Gastroesophageal sphincter (tissue), 4 donors: ENCODE measurements around the gene COL8A1. TPM values are rescaled to one million over a fixed set of nuclear protein-coding genes. Genes with fewer than 3 reads are reported as not detected.
A peak's percentile ranks its signal among the peaks of the same experiment; 100 is the strongest.

Source experiments
- ATAC-seq: fragments of 150-250 bp; one replicate; pipeline ENCODE4 v1.9.1; 2016; ENCODE audit warnings: mild to moderate bottlenecking, moderate library complexity
- H3K27ac ChIP-seq, 4 donors: fragments of 200-600 bp; sonication (generic) in 3 of 4; 1 replicate in 3 of 4; 2 replicates in 1 of 4; pipeline ENCODE4 v1.5.1; 2016 to 2019
- H3K27me3 ChIP-seq: fragments of 200-600 bp; sonication (generic); one replicate; pipeline ENCODE4 v1.5.1; 2019
- H3K36me3 ChIP-seq, 2 donors: fragments of 200-600 bp; sonication (generic); one replicate each; pipeline ENCODE4 v1.5.1; 2019; ENCODE audit warnings: control low read depth in 1 of 2
- H3K4me1 ChIP-seq, 3 donors: fragments of 200-600 bp; sonication (generic); 1 replicate in 2 of 3; 2 replicates in 1 of 3; pipeline ENCODE4 v1.5.1; 2016 to 2019; ENCODE audit warnings: control low read depth in 2 of 3
- H3K4me3 ChIP-seq, 2 donors: fragments of 200-600 bp; sonication (generic); one replicate each; pipeline ENCODE4 v1.5.1; 2019; ENCODE audit warnings: mild to moderate bottlenecking in 1 of 2, moderate library complexity in 1 of 2
- H3K9me3 ChIP-seq, 3 donors: fragments of 200-600 bp; sonication (generic); one replicate each; pipeline ENCODE4 v1.5.1; 2017 to 2019; ENCODE audit warnings: control low read depth in 2 of 3
- CTCF ChIP-seq, 4 experiments: fragments of 200-600 bp in 2 of 4; fragments of 450-650 bp in 2 of 4; sonication (generic) in 1 of 4; IDR thresholded peaks; one replicate each; pipeline ENCODE4 v1.5.1; 2017 to 2019; ENCODE audit warnings: antibody characterized with exemption in 4 of 4, mild to moderate bottlenecking in 2 of 4, moderate library complexity in 2 of 4
- EP300 ChIP-seq: sonication (generic); formaldehyde crosslinking; IDR thresholded peaks from one replicate; pipeline ENCODE4 v1.6.1; 2017; ENCODE audit warnings: antibody characterized with exemption, mild to moderate bottlenecking
- POLR2A ChIP-seq, 2 donors: fragments of 450-650 bp; IDR thresholded peaks; one replicate each; pipeline ENCODE4 v1.6.1; 2017; ENCODE audit warnings: antibody characterized with exemption in 2 of 2, mild to moderate bottlenecking in 2 of 2, moderate library complexity in 1 of 2
- POLR2AphosphoS5 ChIP-seq: sonication (generic); formaldehyde crosslinking; IDR thresholded peaks from one replicate; pipeline ENCODE4 v1.6.1; 2017; ENCODE audit warnings: antibody characterized with exemption
- WGBS, 2 donors: methylation state at CpG; one replicate each; pipeline ENCODE4 v1.1.5; 2018; ENCODE audit warnings: low coverage in 1 of 2; 5-methylcytosine and 5-hydroxymethylcytosine counted together
- total RNA-seq, 4 donors: library from RNA; depleted of rRNA; stranded (reverse); fragments of >200 nt; gene quantifications; one replicate each; pipeline ENCODE4 v1.1.0, GENCODE V29; 2016

Gene COL8A1
- total RNA-seq, 4 donors from 2014 or later, result 20.3 to 136 (median 80.1) TPM

DNA sequence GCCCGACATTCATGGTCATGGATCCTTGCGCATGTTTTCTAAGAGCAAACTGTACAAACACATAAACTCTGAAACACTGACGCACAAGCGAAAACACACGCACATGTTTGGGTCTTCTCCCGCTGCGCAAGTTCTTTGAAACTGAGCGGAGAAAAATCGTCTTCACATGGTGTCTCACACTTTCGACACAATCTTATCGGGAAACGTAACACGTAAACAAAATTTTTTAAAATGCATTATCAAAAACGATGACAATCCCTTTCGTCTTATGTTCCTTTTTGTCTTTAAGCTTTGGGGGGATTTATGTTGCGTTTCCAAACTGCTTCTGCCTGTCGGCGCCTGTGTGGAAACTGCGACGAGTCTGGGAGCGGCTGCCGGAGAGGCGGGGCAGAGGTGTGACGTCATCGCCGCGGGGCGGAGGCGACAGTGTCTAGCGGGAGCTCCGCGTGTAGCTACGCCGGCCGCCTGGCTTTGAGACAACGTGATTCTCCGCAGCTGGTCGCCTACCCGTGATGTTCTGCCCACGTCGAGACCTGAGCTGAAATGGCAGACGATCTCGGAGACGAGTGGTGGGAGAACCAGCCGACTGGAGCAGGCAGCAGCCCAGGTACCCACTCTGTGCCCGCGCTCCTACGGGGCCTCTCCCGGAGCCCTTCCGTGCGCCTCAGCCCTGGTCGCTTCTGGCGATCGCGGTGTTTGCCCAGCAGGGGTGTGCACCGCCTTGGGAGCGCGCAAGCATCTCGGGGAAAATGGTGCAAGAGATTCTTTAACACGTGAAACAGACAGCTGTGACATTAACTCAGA is 179.2 kb downstream of the COL8A1 start, which contains the start of gene CMSS1:
TSS of gene CMSS1 (plus strand) at position 426 of the 804 bp plus-strand sequence.
- ATAC-seq, result peak; percentile 97
- Histone ChIP-seq H3K27me3 (no peaks in the 10 kb centered on the region), H3K4me1 (peaks cover 6 to 24% (median 11%) of the 10 kb centered on the region in 3 donors), H3K4me3 (peak within 1 kb of the TSS; percentile 72 to 98), H3K9me3 (no peaks in the 10 kb centered on the region), H3K27ac (peak within 1 kb of the TSS; percentile 94 to 99 (median 95)), H3K36me3 (no peaks in the 10 kb centered on the region)
- WGBS, 2 donors, result 0% methylated on average over 11 to 18 of the region's 60 CpGs
- peak; percentile 53 to 74 for TF ChIP-seq POLR2A (IDR thresholded peaks at IDR 0.05)
- TF ChIP-seq POLR2AphosphoS5, result peak; percentile 75
- no peak for TF ChIP-seq EP300
- peak; percentile 18 to 53 (median 43) for TF ChIP-seq CTCF (IDR thresholded peaks at IDR 0.05)

DNA sequence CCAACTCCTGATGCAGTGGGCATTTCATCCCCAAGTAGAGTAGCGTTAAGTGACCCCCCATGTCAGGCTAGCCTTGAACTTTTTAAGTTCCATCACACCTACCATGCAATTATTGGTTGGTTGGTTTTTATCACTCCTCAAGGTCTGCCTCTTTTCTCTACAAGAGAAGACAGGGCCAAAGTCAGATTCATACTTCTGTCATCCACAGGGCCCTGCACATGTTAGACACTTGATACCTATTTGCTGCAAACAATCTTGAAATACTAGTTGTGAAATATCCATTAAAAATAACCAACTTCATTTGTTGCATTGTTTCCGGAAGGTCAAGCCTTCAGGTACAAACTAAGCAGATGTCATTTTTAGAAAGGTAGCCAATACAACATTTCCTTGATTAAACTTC is 180.4 kb downstream of the COL8A1 start:
- no peaks in the 10 kb centered on the region for H3K36me3 ChIP-seq
- peak overlapping the region; percentile 72 to 98 for H3K4me3 ChIP-seq
- 50 to 86% methylated on average over 1 to 2 of the region's 2 CpGs for WGBS, 2 donors
- H3K9me3 ChIP-seq, result no peaks in the 10 kb centered on the region
- no peak for ATAC-seq
- TF ChIP-seq POLR2AphosphoS5, result no peak
- no peak for TF ChIP-seq CTCF (IDR thresholded peaks at IDR 0.05)
- no peak for TF ChIP-seq EP300
- no peak for TF ChIP-seq POLR2A (IDR thresholded peaks at IDR 0.05)
- no peaks in the 10 kb centered on the region for H3K27me3 ChIP-seq
- H3K4me1 ChIP-seq, result peaks cover 6 to 24% (median 11%) of the 10 kb centered on the region in 3 donors
- peak overlapping the region in 2 of 4 donors; percentile 94 to 95 for H3K27ac ChIP-seq

GRCh38 chr3:99823723-99824711 is 185.6 kb downstream of the COL8A1 start:
- H3K27me3 ChIP-seq, result no peaks in the 10 kb centered on the region
- H3K4me3 ChIP-seq, result no peak overlapping the region
- no peaks in the 10 kb centered on the region for H3K36me3 ChIP-seq
- no peak for TF ChIP-seq CTCF (IDR thresholded peaks at IDR 0.05)
- TF ChIP-seq POLR2AphosphoS5, result no peak
- TF ChIP-seq POLR2A (IDR thresholded peaks at IDR 0.05), result no peak
- no peak for TF ChIP-seq EP300
- no peak overlapping the region for H3K27ac ChIP-seq
- H3K4me1 ChIP-seq, result peaks cover 0 to 4% (median under 1%) of the 10 kb centered on the region in 3 donors
- ATAC-seq, result no peak
- WGBS, 2 donors, result 85 to 87% methylated on average over 11 to 14 of the region's 14 CpGs
- H3K9me3 ChIP-seq, result no peaks in the 10 kb centered on the region

- ATAC-seq, result no peak
- H3K4me3 ChIP-seq, result no peak overlapping the region
- WGBS, 2 donors, result 60 to 68% methylated on average over 3 of the region's 3 CpGs
- H3K27me3 ChIP-seq, result no peaks in the 10 kb centered on the region
- TF ChIP-seq POLR2A (IDR thresholded peaks at IDR 0.05), result no peak
- TF ChIP-seq EP300, result no peak
- TF ChIP-seq CTCF (IDR thresholded peaks at IDR 0.05), result no peak
- TF ChIP-seq POLR2AphosphoS5, result no peak
- H3K4me1 ChIP-seq, result no peaks in the 10 kb centered on the region
- no peaks in the 10 kb centered on the region for H3K36me3 ChIP-seq
- H3K9me3 ChIP-seq, result no peaks in the 10 kb centered on the region
- no peak overlapping the region for H3K27ac ChIP-seq
Observed at GRCh38 chr3:99825004-99825640, 186.7 kb downstream of the COL8A1 start.
